ENCODE data around the gene PAX5. TPM values are rescaled to one million over a fixed set of nuclear protein-coding genes. Genes with fewer than 3 reads are reported as not detected.

PAX5 gene
- polyA plus RNA-seq, 1 experiment, result not detected

DNA sequence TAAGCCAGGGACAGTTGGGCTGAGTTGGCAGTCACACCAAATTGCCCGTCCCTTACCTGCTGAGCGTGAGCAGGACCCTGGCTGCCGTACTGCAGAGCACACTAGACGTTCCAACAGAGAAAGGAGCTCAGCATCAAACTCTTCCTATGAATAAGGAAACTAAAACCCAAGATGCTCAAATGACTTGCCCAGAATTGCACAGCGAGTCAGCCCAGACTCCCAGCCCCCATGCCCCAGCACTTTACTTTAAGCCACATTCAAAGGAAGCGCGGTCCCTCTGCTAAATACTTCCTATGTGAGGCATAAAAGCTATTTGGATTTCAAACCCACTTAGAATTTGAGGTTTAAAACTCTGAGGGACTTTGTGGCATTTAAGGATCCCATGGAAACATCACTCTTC lies 23.9 kb downstream of the PAX5 start:
- H3K4me3 ChIP-seq (ENCODE audit: low read depth, low read length), result no peak overlapping the region
- ChIA-PET POLR2A (no interaction called here), CTCF (interaction anchor here (0.9 to 4.1 kb wide), 2 partner anchors 9 to 14 kb away, joined by 3 to 10 read pairs; no protein-coding TSS in a partner anchor)
- no peaks in the 10 kb centered on the region for H3K36me3 ChIP-seq (ENCODE audit: control insufficient read depth, insufficient read depth, low read length)
- DNase-seq (ENCODE audit: low read depth), result no peak
- TF ChIP-seq, protein P1, sequence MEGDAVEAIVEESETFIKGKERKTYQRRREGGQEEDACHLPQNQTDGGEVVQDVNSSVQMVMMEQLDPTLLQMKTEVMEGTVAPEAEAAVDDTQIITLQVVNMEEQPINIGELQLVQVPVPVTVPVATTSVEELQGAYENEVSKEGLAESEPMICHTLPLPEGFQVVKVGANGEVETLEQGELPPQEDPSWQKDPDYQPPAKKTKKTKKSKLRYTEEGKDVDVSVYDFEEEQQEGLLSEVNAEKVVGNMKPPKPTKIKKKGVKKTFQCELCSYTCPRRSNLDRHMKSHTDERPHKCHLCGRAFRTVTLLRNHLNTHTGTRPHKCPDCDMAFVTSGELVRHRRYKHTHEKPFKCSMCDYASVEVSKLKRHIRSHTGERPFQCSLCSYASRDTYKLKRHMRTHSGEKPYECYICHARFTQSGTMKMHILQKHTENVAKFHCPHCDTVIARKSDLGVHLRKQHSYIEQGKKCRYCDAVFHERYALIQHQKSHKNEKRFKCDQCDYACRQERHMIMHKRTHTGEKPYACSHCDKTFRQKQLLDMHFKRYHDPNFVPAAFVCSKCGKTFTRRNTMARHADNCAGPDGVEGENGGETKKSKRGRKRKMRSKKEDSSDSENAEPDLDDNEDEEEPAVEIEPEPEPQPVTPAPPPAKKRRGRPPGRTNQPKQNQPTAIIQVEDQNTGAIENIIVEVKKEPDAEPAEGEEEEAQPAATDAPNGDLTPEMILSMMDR (IDR thresholded peaks at IDR 0.05; ENCODE audit: insufficient read depth, low read depth, low read length), result no peak
- peaks cover 25% of the 10 kb centered on the region for H3K27me3 ChIP-seq (ENCODE audit: control insufficient read depth, insufficient read depth, low read length)

DNA sequence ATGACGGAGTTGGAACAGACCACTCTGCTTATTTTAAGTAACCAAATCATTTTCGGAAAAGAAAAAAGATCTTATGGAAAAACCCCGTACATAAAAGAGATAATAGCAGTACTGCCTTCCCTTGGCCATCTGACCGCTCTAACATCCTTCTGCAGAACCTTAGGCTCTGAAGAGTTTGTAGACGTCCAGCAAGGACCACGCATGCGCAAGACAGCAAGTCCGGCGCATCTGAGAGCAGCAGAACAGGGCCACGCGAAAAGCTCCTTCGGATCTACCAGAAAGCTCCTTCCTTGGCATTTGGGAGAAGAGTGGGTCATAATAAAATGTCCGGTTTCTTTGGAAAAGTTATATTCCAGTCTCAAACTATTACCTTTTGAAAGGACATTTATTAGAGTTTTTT lies 26.8 kb downstream of the PAX5 start:
- TF ChIP-seq, protein P1 (IDR thresholded peaks at IDR 0.05; ENCODE audit: insufficient read depth, low read depth, low read length), result no peak
- no peak for DNase-seq (ENCODE audit: low read depth)
- CTCF ChIA-PET, result no interaction called here
- Histone ChIP-seq H3K27me3 (ENCODE audit: control insufficient read depth, insufficient read depth, low read length) (peaks cover 31% of the 10 kb centered on the region), H3K4me3 (ENCODE audit: low read depth, low read length) (no peak overlapping the region), H3K36me3 (ENCODE audit: control insufficient read depth, insufficient read depth, low read length) (no peaks in the 10 kb centered on the region)
- POLR2A ChIA-PET, result no interaction called here

DNA sequence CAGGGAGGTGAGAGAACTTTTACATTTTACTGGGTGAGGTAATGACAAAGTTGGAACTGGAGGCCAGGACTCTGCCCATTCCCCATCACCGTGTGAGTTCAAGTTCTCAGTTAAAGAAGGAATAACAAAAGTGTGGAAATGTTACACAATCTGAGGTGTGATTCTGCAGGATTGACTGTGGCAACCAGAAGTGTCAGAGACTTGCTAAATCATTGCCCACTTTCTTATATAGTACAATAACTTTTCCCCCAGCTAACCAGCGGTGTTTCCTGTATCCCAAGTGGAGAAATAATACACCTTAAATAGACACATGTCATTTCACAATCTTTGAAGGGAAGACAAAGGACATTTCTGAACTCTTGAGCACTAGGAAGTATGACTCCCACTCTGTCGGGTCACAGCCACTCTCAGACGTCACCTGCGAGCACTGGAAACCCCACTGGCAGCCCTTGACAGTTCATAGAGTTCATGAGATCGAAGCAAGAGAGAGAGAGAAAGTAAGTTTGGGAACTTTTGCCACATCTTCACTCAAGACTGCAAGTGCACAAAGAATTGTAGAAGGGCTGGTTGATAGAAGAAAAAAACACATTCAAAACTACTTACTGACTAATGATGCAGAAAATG lies 28.4 kb downstream of the PAX5 start:
- H3K4me3 ChIP-seq (ENCODE audit: low read depth, low read length), result no peak overlapping the region
- TF ChIP-seq, protein P1 (IDR thresholded peaks at IDR 0.05; ENCODE audit: insufficient read depth, low read depth, low read length), result no peak
- peaks cover 40% of the 10 kb centered on the region for H3K27me3 ChIP-seq (ENCODE audit: control insufficient read depth, insufficient read depth, low read length)
- H3K36me3 ChIP-seq (ENCODE audit: control insufficient read depth, insufficient read depth, low read length), result no peaks in the 10 kb centered on the region
- no peak for DNase-seq (ENCODE audit: low read depth)
- POLR2A ChIA-PET, result no interaction called here
- CTCF ChIA-PET, result interaction anchor here (0.9 to 1.7 kb wide), 3 partner anchors 10 to 13 kb away, joined by 3 to 6 read pairs (median 3); no protein-coding TSS in a partner anchor

DNA sequence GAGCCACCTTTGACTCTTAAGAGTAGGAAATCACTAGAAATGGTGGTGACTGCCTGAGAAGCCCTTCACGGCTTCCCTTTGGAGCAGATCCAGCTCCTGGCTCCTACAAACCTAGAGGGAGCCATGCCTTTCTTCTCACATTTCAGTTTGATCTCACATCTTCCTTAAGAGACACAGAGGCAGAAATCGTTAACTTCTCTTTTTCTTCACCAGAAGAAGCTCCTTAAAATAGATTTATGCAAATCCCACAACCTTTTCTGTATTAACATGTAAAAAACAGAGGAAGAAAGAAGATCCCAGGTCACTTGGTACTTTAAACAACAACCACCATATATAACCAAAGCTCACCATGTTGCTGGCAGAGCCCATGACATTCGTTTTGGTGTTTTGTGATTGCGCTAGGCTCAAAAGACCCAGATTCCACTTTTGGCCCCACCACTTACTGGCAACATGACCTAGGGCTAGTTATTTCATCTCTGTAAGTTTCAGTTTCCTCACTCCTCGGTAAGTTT lies 29.6 kb downstream of the PAX5 start:
- no peak for DNase-seq (ENCODE audit: low read depth)
- no peak overlapping the region for H3K4me3 ChIP-seq (ENCODE audit: low read depth, low read length)
- TF ChIP-seq, protein P1 (IDR thresholded peaks at IDR 0.05; ENCODE audit: insufficient read depth, low read depth, low read length), result no peak
- ChIA-PET POLR2A (no interaction called here), CTCF (interaction anchor here (0.8 to 1.7 kb wide), 2 partner anchors 9 to 12 kb away, joined by 5 to 6 read pairs; no protein-coding TSS in a partner anchor)
- H3K36me3 ChIP-seq (ENCODE audit: control insufficient read depth, insufficient read depth, low read length), result no peaks in the 10 kb centered on the region
- peaks cover 47% of the 10 kb centered on the region for H3K27me3 ChIP-seq (ENCODE audit: control insufficient read depth, insufficient read depth, low read length)

DNA sequence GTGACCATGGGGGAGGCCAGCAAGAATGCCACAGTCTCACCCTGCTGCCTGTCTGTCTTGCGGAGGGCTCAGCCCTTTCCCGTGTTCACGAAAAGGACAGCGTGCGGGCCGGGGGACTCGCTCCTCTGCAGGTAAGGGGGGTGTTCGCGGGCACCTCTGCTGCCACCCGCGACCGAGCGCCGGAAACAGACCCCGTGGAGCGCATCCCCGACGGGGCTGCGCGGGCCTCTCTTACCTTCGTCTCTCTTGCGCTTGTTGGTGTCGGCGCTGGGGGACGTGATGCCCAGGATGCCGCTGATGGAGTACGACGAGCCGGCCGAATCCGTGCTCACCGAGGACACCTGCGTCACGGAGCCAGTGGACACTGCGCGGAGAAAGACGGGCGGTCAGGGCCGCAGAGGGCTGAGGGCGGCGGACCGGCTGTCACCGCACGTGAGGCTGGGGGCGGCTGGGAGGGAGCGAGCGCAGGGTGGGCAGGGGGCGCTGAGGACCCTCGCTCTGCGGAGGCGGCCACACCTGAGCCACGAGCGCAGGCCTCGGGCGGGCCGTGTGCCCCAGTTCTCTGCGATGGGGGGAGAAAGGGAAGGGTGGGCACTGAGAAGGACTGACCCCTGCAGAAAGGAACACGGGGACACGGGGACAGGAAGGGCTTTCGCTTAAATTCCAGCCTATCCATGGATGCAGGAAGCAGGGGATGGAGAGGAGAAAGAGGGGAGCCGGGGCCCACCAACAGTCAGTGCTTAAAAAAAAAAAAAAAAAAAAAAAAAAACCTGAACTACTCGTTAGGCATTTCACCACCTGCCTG lies 31.5 kb downstream of the PAX5 start:
- POLR2A ChIA-PET, result no interaction called here
- CTCF ChIA-PET, result no interaction called here
- no peak overlapping the region for H3K4me3 ChIP-seq (ENCODE audit: low read depth, low read length)
- H3K36me3 ChIP-seq (ENCODE audit: control insufficient read depth, insufficient read depth, low read length), result no peaks in the 10 kb centered on the region
- TF ChIP-seq, protein P1 (IDR thresholded peaks at IDR 0.05; ENCODE audit: insufficient read depth, low read depth, low read length), result no peak
- peaks cover 47% of the 10 kb centered on the region for H3K27me3 ChIP-seq (ENCODE audit: control insufficient read depth, insufficient read depth, low read length)
- DNase-seq (ENCODE audit: low read depth), result no peak

All from BJ (cell line).